ENCODE results near the gene USHBP1.

GRCh38 chr19:17259934-17260333 lies 4.6 kb downstream of the USHBP1 start:
- TF ChIP-seq MYPOP (CRISPR knock-in tag; IDR thresholded peaks at IDR 0.05) (no peak), MXD4 (CRISPR knock-in tag; IDR thresholded peaks at IDR 0.05) (no peak), ZNF44 (CRISPR knock-in tag; IDR thresholded peaks at IDR 0.05) (no peak), TRIM24 (CRISPR knock-in tag; IDR thresholded peaks at IDR 0.05) (no peak), ZNF782 (CRISPR knock-in tag; IDR thresholded peaks at IDR 0.05; ENCODE audit: borderline replicate concordance) (no peak), POLR2A (IDR thresholded peaks at IDR 0.05; ENCODE audit: insufficient read depth in 1 of 2, low read depth in 2 of 2, low read length in 2 of 2) (no peak), FOXK1 (CRISPR knock-in tag; IDR thresholded peaks at IDR 0.05; ENCODE audit: borderline replicate concordance, low read depth) (no peak), ZNF354B (CRISPR knock-in tag; IDR thresholded peaks at IDR 0.05) (no peak), KLF12 (CRISPR knock-in tag; IDR thresholded peaks at IDR 0.05; ENCODE audit: borderline replicate concordance) (no peak), ZNF451 (CRISPR knock-in tag; IDR thresholded peaks at IDR 0.05) (no peak), HOMEZ (CRISPR knock-in tag; IDR thresholded peaks at IDR 0.05; ENCODE audit: low read depth) (no peak), GMEB1 (CRISPR knock-in tag; IDR thresholded peaks at IDR 0.05; ENCODE audit: borderline replicate concordance) (no peak)

Measured in HepG2 (cell line).